ENCODE data around the gene VPS26C.
"Not testable (repeated sequence)": the region's sequence is repeated elsewhere in the genome, so short reads cannot be mapped to it uniquely, and the experiment has no call there.

The VPS26C gene

GRCh38 chr21:37227071-37228002 is 39.8 kb downstream of the VPS26C start:
- DNase-seq = no peak

- no peak for DNase-seq
These were observed 40.9 kb downstream of the VPS26C start for GRCh38 chr21:37226041-37226920.

- peak in 2 of 4 experiments; percentile 4 to 9 for DNase-seq
These were observed 42.0 kb downstream of the VPS26C start for GRCh38 chr21:37224861-37225839.

- no peak for DNase-seq
These were observed 43.3 kb downstream of the VPS26C start for GRCh38 chr21:37223804-37224345.

GRCh38 chr21:37222248-37222647 is 44.9 kb downstream of the VPS26C start:
- not testable (repeated sequence) for DNase-seq

- peak; percentile 77 to 87 (median 84) for DNase-seq
These were observed 46.0 kb downstream of the VPS26C start for GRCh38 chr21:37220981-37221664.

GRCh38 chr21:37220433-37220980 is 46.6 kb downstream of the VPS26C start:
- DNase-seq = no peak

- no peak for DNase-seq
These were observed 47.2 kb downstream of the VPS26C start for GRCh38 chr21:37219761-37220432.

GRCh38 chr21:37214952-37215351 is 52.2 kb downstream of the VPS26C start:
- DNase-seq = no peak

- no peak for DNase-seq
These were observed 56.3 kb downstream of the VPS26C start for GRCh38 chr21:37210799-37211198.

- DNase-seq = no peak
These were observed 57.0 kb downstream of the VPS26C start for GRCh38 chr21:37210130-37210529.

GRCh38 chr21:37208741-37209225 is 58.4 kb downstream of the VPS26C start:
- DNase-seq = no peak

- DNase-seq = no peak
These were observed 58.9 kb downstream of the VPS26C start for GRCh38 chr21:37208056-37208721.

GRCh38 chr21:37207441-37208009 is 59.6 kb downstream of the VPS26C start:
- DNase-seq = no peak

GRCh38 chr21:37206496-37206895 is 60.6 kb downstream of the VPS26C start:
- no peak for DNase-seq

- DNase-seq = no peak
These were observed 62.6 kb downstream of the VPS26C start for GRCh38 chr21:37204580-37204979.

GRCh38 chr21:37202221-37203110 is 64.7 kb downstream of the VPS26C start:
- no peak for DNase-seq
